ENCODE measurements around the gene CCER1. TPM values are rescaled to one million over a fixed set of nuclear protein-coding genes. Genes with fewer than 3 reads are reported as not detected.

The CCER1 gene
- total and polyA plus RNA-seq, 2 donors (not counting 1 experiment from before 2014, with no cell fraction given): not detected

DNA sequence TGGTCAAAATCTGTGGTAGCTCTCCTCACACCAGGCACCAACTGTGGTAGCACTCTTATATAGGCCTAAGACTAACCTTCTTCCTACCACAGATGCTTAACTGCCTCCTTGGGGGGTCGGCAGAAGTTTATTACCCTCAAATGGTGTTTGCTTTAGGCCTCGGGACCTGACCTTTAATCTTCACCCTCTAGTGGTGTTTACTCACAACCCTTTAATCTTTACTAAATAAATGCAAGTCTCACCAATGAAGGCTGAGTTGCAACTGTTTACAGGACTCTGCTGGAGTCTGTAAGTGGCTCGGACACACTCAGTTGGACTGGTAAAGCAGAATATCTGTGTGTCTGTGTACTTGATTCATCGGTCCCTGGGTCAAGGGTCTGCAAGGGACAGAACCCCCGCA is 29.4 kb downstream of the CCER1 start:
- no peak for ATAC-seq (ENCODE audit: low read depth)
- POLR2A ChIA-PET: no interaction called here
- Histone ChIP-seq H3K9ac (ENCODE audit: low read length) (no peak overlapping the region), H2AFZ (ENCODE audit: insufficient read depth, low read depth, low read length, poor library complexity, severe bottlenecking) (no peak overlapping the region), H3K4me2 (replicated peaks; ENCODE audit: low read depth, low read length, poor library complexity, severe bottlenecking) (no peak overlapping the region), H3K36me3 (replicated peaks in 1 of 2; ENCODE audit: control extremely low read depth in 1 of 2, control insufficient read depth in 1 of 2, extremely low read depth in 1 of 2, insufficient read depth in 2 of 2, low read length in 1 of 2) (no peaks in the 10 kb centered on the region), H3K9me3 (ENCODE audit: control extremely low read depth in 1 of 3, control insufficient read depth in 2 of 3, insufficient read depth in 1 of 3, low read length in 2 of 3) (peaks cover 0 to 3% (median 1%) of the 10 kb centered on the region in 3 donors), H3K27ac (ENCODE audit: low read length in 2 of 2) (no peak overlapping the region), H3K4me3 (ENCODE audit: control extremely low read depth in 1 of 5, extremely low read depth in 1 of 5, insufficient read depth in 1 of 5, low read depth in 2 of 5, low read length in 4 of 5) (no peak overlapping the region), H3K27me3 (replicated peaks in 1 of 4; ENCODE audit: control extremely low read depth in 1 of 4, control insufficient read depth in 3 of 4, insufficient read depth in 4 of 4, low read length in 3 of 4) (no peaks in the 10 kb centered on the region), H4K20me1 (ENCODE audit: control insufficient read depth, insufficient read depth, low read length, poor library complexity, severe bottlenecking) (no peaks in the 10 kb centered on the region), H3K4me1 (ENCODE audit: control insufficient read depth in 2 of 2, insufficient read depth in 2 of 2, low read length in 2 of 2) (no peaks in the 10 kb centered on the region), H3K79me2 (ENCODE audit: control insufficient read depth, insufficient read depth, low read length) (no peaks in the 10 kb centered on the region)
- no peak for DNase-seq
- no peak for TF ChIP-seq CTCF (IDR thresholded peaks at IDR 0.05)
- TF ChIP-seq EZH2 (IDR thresholded peaks at IDR 0.05; ENCODE audit: borderline replicate concordance, insufficient read depth, low read depth, low read length, poor library complexity, severe bottlenecking): no peak
- CTCF ChIA-PET: no interaction called here
- H3K4me1 Mint-ChIP-seq: no peaks in the 10 kb centered on the region
- no peak overlapping the region for H3K4me3 Mint-ChIP-seq
- WGBS (ENCODE audit: insufficient coverage): no CpG with 5 or more reads among the region's 5 CpGs
- intact Hi-C loops (cut with micrococcal nuclease): no loop called here
- H3K27ac Mint-ChIP-seq: no peak overlapping the region
- H3K9me3 Mint-ChIP-seq (ENCODE audit: insufficient read depth): peaks cover 5% of the 10 kb centered on the region
- peaks cover 5% of the 10 kb centered on the region for H3K27me3 Mint-ChIP-seq

DNA sequence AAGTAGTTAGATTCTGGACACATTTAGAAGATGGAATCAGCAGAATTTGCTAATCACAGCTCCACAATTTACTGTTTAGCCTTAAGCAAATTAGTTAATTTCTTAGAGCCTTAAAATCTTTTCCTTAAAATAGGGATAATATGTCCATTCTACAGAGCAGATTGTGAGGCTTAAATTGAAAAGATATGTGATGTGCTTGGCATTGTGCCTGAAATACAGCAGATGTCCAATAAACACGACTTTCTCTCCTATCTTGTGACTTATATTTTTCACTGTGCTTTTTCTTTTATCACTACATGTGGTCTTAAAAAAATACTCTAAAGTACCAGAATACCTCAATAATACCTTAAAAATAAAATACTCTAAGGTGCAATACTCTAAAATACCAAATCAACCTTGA is 30.6 kb downstream of the CCER1 start:
- no peak overlapping the region for H3K4me3 ChIP-seq (ENCODE audit: control extremely low read depth in 1 of 5, extremely low read depth in 1 of 5, insufficient read depth in 1 of 5, low read depth in 2 of 5, low read length in 4 of 5)
- no peak overlapping the region for H3K4me2 ChIP-seq (replicated peaks; ENCODE audit: low read depth, low read length, poor library complexity, severe bottlenecking)
- H3K27me3 Mint-ChIP-seq: peaks cover 5% of the 10 kb centered on the region
- DNase-seq (no peak), ATAC-seq (ENCODE audit: low read depth) (no peak)
- peaks cover 0 to 1% (median 0%) of the 10 kb centered on the region in 3 donors for H3K9me3 ChIP-seq (ENCODE audit: control extremely low read depth in 1 of 3, control insufficient read depth in 2 of 3, insufficient read depth in 1 of 3, low read length in 2 of 3)
- H3K9me3 Mint-ChIP-seq (ENCODE audit: insufficient read depth): peaks cover 2% of the 10 kb centered on the region
- no peaks in the 10 kb centered on the region for H3K27me3 ChIP-seq (replicated peaks in 1 of 4; ENCODE audit: control extremely low read depth in 1 of 4, control insufficient read depth in 3 of 4, insufficient read depth in 4 of 4, low read length in 3 of 4)
- no peaks in the 10 kb centered on the region for H4K20me1 ChIP-seq (ENCODE audit: control insufficient read depth, insufficient read depth, low read length, poor library complexity, severe bottlenecking)
- intact Hi-C loops (cut with micrococcal nuclease): no loop called here
- H3K27ac Mint-ChIP-seq: no peak overlapping the region
- H3K4me1 Mint-ChIP-seq: no peaks in the 10 kb centered on the region
- no peak overlapping the region for H2AFZ ChIP-seq (ENCODE audit: insufficient read depth, low read depth, low read length, poor library complexity, severe bottlenecking)
- TF ChIP-seq CTCF (IDR thresholded peaks at IDR 0.05) (no peak), EZH2 (IDR thresholded peaks at IDR 0.05; ENCODE audit: borderline replicate concordance, insufficient read depth, low read depth, low read length, poor library complexity, severe bottlenecking) (no peak)
- H3K4me3 Mint-ChIP-seq: no peak overlapping the region
- H3K79me2 ChIP-seq (ENCODE audit: control insufficient read depth, insufficient read depth, low read length): no peaks in the 10 kb centered on the region
- H3K36me3 ChIP-seq (replicated peaks in 1 of 2; ENCODE audit: control extremely low read depth in 1 of 2, control insufficient read depth in 1 of 2, extremely low read depth in 1 of 2, insufficient read depth in 2 of 2, low read length in 1 of 2): no peaks in the 10 kb centered on the region
- H3K4me1 ChIP-seq (ENCODE audit: control insufficient read depth in 2 of 2, insufficient read depth in 2 of 2, low read length in 2 of 2): no peaks in the 10 kb centered on the region
- POLR2A ChIA-PET: no interaction called here
- H3K9ac ChIP-seq (ENCODE audit: low read length): no peak overlapping the region
- CTCF ChIA-PET: no interaction called here
- no peak overlapping the region for H3K27ac ChIP-seq (ENCODE audit: low read length in 2 of 2)
- WGBS (ENCODE audit: insufficient coverage): no CpG with 5 or more reads among the region's 1 CpG

Measured in B cell (primary cell).